HG02642 (cell line): Measurements from ENCODE around the gene SUMO4.

ENCODE experiments used
- ATAC-seq: cut with Tn5 transposase; IDR thresholded peaks from one replicate; pipeline ENCODE4 v1.9.1; 2021; ENCODE audit warnings: mild to moderate bottlenecking; ENCODE audit not compliant: unreplicated experiment, poor library complexity

Gene SUMO4

DNA sequence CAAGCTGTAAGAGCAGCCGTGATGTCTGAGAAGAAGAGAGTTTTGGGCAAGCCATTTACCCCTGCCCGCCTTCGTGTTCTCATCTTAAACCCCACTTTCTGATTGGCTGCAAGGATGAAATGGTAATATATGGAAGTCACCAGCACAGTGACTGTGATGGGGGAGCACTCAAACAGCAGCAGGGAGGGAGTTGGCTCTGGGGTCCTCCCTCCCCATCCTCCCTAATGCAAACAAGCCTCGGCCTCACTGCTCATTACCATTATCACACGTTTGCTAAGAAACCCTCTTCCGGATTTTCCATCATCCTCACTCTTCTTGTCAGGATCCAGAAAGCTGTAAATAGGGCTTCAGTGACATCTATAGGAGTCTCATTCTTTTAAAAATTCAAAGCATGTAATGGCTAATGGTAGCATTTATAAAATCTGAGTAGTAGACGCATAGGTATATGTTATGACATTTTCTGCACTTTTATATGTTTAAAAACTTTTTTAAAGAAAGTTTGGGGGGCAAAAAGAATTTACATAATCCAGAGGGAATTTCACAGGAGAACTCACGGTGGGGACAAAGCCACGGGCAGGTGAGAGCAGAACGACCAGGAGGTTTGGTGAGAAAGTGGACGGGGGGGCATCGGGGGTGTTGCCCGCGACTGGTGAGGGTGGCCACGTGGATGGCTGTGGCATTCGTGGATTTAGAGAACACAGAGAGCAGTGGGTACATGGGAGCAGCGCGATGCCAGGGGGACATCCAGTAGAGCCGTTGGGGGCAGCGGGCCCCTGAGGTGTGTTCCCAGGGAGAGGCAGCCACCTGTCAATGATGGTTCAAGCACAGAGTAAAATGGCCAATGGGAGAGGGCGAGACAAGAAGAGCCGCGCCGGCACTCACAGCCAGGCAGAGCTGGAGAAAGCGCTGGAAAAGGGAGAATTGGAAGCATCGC is 29.6 kb downstream of the SUMO4 start:
- no peak for ATAC-seq

DNA sequence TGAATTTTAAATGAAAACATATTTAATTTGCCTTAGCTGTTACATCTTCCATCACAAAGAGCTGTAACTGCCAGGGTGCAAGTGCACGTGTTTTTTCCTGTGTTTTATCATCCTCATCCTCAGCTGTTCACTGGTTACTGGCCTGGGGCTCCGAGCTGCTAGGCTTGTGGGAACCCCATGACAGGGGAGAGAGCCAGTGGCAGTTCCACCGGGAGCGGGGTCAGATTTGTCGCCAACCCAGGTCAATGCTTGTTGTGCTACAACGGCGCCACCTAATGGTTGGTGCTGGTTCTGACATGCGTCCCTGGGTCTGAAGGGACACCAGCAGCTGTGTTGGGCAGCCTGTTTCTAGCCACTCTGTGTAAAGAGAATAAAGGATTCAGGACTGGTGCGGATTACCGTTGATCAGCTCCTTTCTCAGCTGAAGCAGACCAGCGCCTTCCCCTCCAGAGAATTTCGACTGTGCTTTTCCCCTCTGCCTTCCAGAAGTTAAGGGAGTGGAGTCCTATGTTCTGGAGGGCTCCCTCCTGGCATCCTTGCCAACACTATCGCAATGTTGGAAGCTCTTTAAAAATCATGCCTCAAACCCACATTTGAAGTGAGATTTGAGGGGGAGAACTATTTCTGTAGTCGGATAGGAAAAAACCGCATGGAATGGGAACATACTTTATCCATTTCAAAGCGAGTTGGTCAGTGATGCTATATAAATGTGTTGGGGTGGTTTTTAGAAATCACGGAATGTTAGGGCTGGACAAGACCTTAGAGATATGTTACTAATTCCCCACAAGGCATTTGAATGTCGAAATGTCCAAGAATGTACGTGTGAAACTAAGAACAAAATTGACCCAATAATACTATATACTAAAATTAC is 32.1 kb downstream of the SUMO4 start:
- peak; percentile 90 for ATAC-seq

DNA sequence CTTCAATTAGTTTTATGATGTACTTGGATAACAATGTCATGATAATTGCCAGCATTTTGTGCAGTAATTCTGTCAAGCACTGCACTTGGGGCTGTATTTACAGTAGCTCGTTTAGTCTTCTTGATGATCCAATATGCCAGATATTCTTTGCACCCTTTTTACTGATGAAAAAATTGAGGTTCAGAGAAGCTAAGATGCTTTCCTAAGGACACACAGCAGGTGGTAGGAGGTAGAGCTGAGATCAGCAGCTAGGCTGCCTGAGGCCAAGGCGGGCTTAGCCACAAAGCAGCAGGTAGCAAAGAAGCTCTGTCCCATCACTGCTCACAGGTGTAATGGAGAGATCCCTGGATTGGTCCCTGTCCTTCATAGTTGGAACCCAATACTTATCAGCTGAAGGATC is 33.3 kb downstream of the SUMO4 start:
- ATAC-seq: no peak

DNA sequence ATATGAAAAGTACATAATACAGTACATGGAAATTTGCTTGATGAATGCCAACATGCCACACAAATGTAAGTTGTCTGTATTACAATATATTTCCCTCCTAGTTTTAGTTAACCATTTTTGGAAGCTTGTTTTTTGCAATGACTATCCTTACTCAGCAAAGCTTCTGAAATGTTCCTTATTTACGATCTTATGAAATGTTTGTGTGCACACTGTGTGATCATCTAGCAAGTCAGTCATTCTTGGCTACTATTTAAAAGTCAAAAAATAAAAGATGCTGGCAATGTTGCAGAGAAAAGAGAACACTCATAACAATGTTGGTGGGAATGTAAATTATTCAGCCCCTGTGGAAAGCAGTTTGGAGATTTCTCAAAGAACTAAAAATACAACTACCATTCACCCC is 33.8 kb downstream of the SUMO4 start:
- ATAC-seq: no peak

DNA sequence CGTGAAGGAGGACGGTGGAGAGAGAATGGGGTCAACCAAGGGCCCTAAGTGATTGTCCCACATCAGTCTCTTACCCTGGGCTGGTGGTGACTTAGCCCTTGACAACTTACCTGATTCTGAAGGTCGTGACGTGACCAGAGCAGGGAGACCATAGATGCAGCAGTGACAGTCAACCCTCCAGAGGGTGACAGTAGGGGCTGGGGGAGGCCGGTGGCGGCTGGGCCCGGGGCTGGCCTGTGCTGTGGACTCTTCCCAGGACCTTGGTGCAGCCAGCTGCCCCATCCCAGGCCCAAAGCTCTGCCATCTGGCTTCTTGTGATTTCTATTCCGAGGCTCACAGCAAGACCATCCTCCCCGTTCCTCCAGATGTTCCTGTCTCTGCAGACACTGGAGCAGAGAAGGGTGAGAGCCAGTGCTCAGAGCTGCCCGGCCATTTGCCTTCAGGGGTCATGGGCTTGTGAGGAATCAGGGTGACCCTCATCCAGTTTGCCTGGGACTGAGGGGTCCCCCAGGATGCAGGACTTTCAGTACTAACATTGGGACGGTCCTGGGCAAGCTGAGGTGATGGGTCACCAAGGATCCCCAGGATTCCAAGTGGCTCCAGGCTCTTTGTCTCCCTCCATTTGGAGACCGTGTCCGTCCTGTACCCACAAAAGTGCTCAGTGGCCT is 36.0 kb downstream of the SUMO4 start:
- no peak for ATAC-seq

DNA sequence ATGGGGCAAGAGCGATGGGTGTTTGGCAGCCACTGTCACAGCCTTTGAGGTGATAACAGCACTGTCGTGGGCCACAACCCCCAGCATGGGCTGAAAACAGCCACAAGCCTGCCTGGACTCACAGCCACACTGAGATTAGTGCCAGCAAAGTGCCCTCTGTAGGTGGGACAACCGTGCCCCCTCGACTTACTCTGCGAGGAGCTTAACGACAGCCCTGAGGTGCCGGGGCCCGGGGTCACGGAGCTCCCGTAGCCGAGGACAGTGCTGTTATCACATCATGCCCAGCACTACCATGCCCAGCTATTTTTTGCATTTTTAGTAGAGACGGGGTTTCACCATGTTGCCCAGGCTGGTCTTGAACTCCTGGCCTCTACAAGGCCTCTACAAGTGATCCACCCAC is 36.6 kb downstream of the SUMO4 start:
- no peak for ATAC-seq

DNA sequence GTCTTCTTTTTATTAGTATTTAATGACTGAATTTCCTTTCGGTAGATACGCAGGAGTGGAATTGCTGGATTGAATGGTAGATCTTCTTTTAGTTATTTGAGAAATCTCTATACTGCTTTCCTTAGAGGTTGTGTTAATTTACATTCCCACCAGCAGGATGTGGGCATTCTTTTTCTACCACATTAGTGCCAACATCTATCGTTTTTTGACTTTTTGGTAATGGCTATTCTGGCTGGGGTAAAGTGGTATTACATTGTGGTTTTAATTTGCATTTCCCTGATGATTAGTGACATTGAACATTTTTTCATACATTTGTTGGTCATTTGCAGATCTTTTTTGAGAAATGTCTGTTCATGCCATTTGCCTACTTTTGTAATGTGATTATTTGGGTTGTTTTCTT is 37.1 kb downstream of the SUMO4 start:
- no peak for ATAC-seq

DNA sequence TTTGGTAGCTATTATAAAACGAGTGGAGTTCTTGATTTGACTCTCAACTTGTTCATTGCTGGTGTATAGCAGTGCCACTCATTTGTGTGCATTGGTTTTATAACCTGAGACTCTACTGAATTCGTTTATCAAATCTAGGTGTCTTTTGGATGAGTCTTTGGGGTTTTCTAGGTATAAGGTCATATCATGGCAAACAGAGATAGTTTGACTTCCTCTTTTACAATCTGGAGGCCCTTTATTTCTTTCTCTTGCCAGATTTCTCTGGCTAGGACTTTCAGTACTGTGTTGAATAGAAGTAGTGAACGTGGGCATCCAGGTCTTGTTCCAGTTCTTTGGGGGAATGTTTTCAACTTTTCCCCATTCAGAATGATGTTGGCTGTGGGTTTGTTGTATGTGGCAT is 38.8 kb downstream of the SUMO4 start:
- no peak for ATAC-seq

DNA sequence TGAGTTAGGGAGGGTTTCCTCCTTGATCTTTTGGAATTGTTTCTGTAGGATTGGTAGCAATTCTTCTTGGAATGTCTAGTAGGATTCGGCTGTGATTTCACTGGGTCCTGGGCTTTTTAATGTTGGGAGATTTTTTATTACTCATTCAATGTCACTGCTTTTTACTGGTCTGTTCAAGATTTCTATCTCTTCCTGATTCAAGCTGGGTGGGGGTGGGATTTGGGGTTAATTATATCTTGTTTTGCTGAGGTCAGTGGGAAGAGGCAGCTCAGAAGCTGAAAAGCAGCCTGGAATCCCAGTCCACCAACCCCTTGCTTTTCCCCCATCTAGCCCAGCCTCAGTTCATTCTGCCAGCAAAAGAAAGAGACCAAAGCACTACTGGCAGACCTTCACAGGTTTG is 39.6 kb downstream of the SUMO4 start:
- ATAC-seq: no peak

DNA sequence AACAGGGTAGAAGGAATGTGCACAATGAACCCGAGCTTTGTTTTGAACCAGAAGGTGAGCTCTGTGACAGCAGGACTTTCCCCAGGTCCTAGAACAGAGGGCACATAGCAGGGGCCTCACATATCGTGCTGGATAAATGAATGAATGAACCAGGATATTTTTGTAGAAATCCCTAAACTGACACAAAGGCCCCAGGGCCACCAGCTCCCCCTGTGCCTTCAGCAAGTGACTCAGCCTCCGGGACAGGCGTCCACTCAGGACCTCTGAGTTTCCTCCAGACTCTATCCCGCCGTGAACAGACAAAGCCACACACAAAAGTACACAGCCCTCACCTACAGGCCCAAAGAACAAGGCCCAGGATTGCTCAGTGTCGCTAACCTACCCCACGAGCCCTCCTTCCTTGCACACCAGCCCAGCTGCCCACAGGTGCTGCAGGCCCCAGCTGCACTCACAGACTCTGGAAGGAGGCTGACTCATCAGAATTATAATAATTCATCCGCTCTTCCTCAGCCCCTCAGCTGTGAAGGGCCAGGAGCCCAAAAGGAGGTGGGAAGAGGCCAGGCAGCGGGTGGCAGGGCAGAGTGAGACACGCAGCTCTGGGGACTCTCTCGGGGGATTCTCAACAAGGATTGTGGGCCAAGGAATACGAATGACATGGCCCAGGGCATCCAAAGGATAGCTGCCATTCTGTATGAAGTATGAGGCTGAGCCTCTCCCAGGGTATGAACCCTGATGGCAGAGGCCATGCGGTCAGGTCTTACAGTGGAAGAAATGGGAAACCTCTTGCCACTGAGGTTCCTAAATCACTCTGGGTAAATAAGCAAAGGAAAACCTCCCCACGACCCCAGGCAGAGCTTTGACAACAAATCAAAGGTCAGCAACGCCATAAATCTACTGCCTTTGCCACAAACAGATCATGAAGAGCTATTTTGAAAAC is 40.9 kb downstream of the SUMO4 start:
- ATAC-seq: no peak

DNA sequence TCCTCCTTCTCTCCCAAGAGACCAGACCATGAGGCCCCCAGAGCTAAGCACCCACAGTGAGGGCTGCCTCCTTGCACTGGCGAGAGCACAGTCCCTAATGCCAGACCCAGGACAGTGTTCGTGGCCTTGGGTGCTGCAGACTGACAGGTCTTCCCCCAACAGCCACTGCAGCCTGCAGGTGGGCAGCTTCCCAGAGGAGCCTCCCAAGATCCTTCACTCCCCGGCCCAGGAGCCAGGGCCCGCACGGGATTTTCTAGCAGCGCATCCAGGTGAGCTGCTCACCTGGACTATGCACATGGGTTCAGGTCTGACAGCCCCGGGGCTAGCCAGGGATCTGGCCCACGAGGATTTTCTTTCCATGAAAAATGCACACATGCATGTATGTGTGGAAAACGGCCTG is 41.7 kb downstream of the SUMO4 start:
- ATAC-seq: no peak

DNA sequence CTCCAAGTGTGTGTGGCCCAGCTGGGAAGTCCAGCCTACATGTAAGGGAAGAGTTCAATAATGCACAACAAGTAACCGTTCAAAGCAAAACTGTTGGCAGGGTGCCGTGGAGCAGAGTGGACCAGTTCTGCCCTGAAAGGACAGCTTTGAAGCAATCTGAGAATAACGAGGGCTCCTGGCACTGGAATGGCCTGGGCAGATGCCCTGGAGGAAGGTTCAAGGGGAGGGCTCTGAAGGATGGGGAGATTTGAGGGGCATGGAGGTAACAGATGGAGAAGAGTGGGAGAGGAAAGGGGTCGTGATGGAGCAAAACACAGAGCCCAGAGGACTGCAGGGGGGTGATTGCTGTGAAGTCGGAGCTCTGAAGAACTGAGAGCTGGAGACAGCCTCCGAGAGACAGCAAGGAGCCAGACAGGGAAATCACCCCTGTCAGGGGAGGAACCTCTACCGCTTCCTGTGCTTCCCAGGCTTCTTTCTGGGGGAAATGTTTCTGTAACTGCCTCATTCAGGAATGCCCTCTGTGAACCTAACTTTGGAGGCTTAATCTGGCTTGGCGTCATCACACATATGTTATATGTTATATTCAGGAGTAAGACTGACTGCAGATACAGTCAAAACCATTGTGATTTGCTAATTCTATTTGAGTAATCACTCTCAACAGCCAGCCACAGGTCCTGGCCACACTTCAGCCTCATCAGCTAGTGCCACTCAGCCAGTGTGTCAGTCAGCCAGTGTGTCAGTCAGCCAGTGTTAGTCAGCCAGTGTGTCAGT is 43.5 kb downstream of the SUMO4 start:
- ATAC-seq: no peak

DNA sequence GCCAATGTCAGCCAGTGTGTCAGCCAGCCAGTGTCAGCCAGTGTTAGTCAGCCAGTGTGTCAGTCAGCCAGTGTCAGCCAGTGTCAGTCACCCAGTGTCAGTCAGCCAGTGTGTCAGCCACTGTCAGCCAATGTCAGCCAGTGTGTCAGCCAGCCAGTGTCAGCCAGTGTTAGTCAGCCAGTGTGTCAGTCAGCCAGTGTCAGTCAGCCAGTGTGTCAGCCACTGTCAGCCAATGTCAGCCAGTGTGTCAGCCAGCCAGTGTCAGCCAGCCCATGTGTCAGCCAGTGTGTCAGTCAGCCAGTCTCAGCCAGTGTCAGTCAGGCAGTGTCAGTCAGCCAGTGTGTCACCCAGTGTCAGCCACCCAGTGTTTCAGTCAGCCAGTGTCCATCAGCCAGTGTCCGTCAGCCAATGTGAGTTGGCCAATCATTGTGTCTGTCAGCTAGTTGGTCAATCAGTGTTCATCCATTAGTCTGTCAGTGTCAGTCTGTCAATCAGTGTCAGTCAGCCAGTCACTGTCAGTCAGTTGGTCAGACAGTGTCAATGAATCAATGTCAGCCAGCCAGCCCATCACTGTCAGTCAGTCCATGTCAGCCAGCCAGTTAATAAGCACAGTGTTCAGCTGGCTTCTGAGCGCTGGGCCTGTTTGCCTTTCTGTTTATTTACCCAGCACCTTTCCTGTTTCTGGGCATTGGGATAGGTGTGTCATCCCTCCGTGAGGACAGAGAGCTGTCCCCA is 44.5 kb downstream of the SUMO4 start:
- ATAC-seq: peak; percentile 12

DNA sequence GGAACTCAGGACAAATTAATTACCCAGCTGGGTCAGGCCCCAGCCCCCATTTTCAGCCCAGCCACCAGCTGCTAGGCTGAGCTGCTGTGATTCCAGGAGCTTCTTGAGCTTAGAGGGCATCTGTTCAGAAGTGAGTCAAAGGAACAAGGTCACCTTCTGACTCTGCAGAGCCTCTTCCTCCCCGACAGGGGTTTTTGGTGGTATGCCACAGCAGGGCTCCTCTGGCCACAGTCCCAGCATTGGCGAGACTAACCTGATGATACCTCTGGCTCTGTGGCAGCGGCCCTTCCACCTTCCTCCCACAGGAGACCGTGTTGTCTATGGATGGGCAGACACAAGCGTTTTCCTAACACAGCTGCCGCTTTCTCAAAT is 45.0 kb downstream of the SUMO4 start:
- peak; percentile 50 for ATAC-seq

DNA sequence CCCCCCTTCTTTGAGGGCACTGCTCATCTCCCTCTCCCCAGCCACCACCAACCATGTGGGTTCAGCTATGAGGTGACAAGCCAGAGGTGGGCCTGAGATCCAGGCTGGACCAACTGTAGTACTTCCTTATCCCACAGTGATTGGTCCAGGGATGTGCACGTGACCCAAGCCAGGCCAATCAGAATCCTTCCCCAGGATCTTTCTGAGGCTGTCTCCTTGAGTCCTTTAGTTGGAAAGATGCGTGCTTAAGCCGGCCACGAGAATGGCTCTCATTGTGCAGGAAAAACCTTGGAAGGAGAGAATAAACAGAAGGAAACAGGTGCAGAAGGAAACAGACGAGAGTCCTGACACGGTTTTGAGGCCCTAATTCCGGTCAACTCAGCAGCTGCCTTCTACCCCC is 45.5 kb downstream of the SUMO4 start:
- ATAC-seq: peak; percentile 24

DNA sequence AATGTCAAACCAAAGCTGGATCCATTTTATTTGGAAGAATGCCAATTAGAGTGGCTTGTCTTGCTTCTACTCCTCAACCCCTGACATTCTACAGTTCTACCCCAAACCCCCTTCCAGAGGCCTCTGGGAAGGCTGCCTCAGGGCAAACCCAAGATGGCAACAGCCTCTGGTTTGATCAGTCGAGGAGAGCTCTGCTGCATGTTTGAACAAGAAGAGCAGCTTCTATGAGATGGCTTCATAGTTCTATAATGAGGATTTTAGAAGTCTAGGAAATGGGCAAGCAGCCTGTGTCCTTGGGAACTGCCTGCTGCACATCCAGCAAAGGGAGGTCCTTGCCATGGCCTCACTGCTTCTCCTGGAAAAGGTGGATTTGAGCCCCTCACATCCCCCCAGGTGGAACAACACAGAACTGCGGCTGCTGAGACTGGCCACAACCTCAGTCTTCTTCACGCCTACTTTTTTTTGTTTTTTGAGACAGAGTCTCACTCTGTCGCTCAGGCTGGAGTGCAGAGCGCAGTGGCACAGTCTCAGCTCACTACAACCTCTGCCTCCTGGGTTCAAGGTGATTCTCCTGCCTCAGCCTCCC is 46.8 kb downstream of the SUMO4 start:
- no peak for ATAC-seq

DNA sequence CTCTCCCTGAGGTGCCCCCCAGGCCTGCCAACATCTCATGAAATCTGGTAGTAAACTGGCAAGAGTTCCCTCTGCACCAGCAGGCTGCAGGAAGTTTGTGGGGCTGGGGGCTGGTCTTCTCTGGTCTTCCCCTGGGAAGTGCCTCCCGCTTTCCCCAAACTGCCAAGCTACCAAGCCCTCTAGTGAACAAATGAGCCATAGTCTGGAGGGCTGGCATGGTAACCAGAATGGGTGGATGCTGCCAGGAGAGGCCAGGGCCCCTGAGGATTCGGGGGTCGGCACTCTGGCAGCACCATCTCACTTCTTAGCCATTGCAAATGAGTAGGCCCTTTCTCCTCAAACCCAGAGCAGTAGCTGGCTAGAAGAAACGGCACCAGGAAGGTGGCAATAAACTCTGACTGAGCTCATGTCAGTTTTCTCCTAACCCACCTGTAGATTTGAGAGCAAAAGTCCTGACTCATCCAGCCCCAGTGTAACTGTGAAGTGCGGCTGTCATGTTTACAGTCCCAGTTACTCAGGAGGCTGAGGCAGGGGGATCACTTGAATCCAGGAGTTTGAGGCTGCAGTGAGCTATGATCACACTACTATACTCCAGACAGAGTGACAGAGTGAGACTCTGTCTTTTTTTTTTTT is 48.9 kb downstream of the SUMO4 start:
- ATAC-seq: no peak
